NCI-H2029 treated with DMSO at 0.1 percent for 48 hours (cell line): ENCODE results near the gene PHAF1.

Experiments
- DNase-seq: peaks from one replicate; lab custom pipeline; 2025; lab: John Stamatoyannopoulos, UW

PHAF1 gene

GRCh38 chr16:67147437-67148140 lies 37.8 kb downstream of the PHAF1 start:
- DNase-seq: no peak

DNA sequence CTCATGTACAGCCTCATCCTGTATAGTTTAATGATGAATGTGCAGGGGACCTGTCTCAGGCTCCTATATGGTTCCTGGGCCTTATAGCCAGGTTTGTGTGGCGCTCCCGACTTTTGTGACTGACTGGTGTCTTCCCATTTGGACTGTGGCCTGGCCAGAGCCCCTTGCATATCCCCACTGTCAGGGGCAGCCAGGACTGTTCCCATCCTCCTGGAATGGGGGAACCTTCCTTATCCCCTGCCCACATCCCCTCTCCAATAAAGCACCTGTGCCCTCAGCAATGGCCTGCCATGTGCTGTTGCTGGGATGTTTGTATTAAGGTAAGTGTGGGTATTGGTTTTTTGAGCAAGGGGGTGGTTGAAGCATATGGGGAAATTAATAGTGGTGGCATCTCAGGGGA lies 38.5 kb downstream of the PHAF1 start:
- no peak for DNase-seq

DNA sequence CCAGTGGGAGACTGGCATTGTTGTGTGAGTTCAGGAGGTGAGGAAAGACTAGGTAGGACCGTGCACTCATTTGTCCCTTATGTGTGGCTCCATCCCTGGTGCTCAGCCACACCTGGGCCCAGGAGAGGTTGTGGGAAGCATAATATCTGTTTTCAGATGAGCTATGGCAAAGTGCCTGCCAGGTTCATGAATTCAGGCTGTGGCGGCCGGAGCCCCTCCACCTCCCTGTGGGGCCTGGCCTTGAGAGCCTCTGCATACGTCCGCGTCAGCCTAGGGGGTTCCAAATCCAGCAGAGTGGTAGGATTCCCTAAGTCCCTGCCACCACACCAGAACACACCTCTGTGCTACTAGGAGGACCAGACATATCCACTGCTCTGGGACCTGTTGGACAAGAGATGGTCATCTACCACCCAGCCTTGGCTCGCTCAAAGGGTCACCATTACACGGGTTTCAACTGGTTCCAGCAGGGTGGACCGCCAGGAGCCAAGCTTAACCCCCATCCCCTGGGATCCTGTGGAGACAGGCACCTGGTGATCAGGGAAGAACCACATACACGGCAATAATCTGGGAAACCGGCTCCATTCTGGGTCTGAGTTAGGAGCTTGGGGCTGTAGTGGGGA lies 39.0 kb downstream of the PHAF1 start:
- no peak for DNase-seq

DNA sequence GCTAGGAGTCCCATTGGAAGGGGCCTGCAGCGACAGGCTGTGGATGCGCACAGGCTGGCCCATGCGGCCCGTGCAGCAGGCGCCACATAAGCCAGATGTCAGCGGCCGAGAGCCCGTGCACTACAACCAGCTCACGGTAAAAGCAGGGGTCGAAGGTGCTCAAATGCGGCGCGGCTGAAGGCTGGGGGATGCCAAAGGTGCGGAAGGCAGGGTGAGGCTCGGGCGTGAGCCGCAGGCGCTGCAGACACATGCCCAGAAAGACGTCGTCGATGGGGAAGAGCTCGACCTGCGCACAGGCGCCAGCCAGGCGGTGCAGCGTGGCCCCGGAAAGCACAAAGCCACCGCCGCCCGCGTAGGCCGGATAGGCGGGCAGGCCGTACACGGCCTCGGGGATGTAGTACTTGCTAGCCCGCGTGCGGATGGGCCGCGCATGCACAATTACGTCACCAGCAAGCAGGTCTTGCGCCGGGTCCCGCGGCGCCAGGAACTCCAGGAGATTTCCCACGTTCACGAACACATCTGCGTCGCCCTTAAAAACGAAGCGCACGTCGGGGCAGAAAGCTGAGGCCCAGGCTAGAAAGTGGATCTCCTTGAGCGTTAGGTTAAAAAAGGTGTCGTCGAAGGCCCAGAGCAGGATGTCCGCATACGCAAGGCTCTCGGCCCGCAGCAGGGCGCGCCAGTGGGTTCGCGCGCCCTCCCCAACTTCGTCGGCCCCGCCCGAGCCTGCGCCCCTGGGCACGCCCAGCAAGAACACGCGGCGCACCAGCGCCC lies 39.7 kb downstream of the PHAF1 start:
- no peak for DNase-seq

DNA sequence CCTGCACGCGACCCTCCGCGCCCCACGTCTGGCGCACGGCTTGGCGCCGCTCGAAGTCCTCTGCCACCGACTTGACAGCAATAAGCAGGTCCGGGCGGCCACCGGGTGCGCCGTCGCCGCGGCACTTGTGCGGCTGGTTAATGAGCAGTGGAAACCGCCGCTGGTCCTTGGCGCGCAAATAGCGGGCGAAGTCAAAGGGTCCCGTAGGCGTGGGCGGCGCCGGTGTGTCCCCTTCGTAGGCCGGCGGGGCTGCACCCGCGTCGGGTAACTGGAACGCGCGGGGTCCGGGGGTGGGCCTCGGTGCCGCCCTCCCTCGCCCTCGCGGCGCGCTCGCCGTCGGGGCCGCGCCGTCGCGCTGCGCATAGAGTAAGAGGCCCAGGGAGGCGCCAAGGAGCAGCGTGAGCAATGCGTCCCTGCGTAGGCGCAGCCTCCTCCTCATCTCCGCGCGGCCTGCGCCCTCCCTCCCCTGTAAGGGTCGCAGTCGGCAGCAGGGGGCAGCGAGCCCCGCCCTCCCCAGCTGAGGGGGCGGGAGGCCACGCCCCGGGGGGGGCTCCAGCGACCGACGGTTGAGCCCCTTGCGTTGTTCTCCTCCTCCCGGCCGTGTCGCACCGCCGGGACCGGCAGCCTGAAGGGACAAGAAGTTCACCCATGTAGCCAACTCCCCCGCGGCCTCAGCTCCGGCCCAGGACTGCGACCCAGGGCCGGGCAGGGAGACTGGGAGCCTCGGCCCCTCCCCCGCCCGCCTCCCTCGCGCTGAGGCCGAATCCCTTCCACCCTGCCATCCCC lies 40.5 kb downstream of the PHAF1 start:
- DNase-seq: no peak

DNA sequence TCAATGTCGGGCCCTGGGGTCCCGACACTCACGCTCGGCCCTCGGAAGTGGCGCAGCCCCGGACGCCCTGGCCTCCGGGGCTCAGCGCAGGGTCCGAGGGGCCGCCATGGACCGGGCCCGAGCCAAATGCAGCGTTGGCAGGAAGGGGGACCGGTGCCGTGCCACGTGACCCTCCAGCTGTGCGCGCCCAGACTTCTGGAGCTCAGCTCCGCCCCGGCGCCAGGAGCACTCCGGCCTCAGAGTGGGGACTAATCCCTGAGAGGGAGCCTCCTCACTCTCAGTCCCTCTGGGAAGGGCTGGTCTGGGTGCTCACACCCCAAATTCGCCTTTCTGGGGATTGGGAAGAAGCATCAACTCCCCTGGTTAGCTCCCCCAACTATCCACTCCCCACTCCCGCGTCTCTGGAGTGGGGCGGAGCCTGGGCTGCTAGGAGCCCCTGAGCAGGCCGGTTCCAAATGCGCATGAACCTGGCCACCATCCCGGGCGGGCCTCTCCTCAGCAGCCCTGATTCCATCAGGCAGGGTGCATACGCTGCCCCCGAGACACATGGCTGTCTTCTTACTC lies 41.2 kb downstream of the PHAF1 start, which contains the start of gene B3GNT9:
B3GNT9 (minus strand) TSS at position 166 of the 564 bp plus-strand sequence. CDS start 513 bp downstream, outside the sequence.
- no peak for DNase-seq

- no peak for DNase-seq
These were observed 41.8 kb downstream of the PHAF1 start for GRCh38 chr16:67151431-67152097.

DNA sequence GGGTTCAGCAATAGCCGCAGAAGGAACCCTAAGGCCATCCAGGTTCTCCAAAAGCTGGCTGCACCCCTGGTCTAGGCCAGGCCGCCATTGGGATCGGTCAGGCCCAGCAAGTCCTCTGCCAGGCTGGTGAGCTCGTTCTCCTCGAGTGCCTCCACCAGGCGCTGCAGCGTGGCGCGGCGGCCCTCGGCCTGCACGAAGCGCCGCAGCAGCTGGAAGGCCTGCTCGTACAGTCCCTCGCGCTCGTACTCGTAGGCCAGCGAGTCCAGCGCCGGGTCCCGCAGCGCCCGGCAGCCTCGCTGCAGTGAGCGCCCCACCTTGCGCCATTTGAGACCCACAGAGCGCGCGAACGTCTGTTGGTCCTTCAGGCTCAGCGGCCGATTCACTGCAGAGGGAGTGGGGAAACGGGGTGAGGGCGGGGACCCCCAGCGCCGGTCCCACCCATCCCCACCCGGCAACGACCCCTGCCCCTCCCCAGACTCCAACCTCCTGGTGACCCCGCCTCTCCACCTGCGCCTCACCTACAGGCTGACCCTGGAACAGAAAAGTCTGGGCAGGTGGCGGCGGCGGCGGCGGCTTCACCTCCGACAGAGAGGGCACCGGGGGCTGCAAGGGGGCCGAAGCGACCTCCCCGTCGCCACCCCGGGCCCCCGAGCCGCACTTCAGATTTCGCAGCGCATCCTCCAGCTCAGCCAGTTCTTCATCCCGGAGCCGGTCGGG lies 45.0 kb downstream of the PHAF1 start:
- no peak for DNase-seq

- DNase-seq: no peak
These were observed 45.8 kb downstream of the PHAF1 start for GRCh38 chr16:67155295-67156142.

DNA sequence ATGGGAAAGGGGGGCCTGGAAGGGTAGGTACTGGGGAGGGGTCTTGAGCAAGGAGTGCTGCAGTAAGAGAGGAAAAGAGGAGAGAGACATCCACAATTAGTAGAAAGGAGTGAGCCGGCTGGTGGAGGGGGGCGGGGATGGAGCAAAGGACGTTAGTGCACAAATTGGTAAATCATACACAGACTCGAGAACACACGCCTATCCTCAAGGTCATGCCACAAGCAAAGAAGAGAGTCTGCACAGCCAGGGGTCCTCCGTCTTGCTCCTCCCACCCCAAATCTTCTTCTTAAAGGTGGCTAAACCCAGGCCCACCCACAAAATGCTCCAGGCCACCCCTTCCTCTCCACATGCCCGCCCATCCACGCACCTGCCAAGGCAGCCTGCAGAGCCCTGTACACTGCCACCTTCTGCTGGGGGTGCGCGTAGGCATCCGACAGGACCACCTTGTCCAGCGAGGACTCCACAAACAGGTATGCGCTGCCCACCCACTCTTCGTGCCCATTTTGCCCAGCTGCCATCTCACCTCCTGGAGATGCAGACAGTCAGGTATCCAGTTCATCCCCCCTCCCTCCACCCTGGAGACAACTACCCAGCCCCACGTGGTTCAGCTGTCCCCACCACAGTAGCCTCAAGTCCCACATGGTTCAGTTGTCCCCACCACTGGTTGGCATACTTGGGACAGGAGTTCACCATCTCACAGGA lies 46.6 kb downstream of the PHAF1 start:
- no peak for DNase-seq

DNA sequence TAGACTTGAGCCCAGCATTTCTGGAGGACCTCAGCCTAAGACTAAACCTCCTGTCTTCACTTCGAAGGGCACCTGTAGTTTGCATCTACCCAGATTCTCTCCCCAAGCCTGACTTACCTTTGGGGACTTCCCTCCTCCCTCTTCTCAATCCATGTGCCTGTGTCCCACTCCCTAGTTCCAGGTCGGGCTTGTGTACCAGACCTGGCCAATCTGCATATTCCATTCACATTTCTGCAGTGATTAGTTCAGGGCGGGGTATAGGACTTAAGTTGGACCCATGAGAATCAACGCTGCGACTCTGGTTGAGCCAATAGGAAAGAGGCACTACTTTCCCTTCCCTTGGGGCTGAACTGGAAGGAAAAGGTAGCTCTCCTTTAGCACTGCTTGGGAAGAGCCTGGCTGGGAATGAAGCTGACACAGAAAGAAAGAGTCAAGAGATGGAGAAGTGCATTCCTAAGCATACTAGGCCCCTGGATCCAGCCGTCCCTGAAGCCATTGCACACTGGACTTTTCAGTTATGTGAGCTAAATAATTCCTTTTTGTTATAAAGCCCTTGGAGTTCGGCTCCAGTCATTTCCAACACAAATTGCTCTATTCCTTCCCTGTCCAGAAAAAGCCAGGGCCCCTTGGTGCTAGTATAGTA lies 47.5 kb downstream of the PHAF1 start:
- no peak for DNase-seq

- DNase-seq: no peak
These were observed 48.3 kb downstream of the PHAF1 start for GRCh38 chr16:67157892-67158635.

GRCh38 chr16:67158637-67159600 lies 49.2 kb downstream of the PHAF1 start:
- DNase-seq: no peak

GRCh38 chr16:67161595-67162058 lies 51.9 kb downstream of the PHAF1 start:
- DNase-seq: no peak

- DNase-seq: no peak
These were observed 52.9 kb downstream of the PHAF1 start for GRCh38 chr16:67162506-67163163.
